ENCODE results near the gene CPTP. TPM values are rescaled to one million over a fixed set of nuclear protein-coding genes. Genes with fewer than 3 reads are reported as not detected.

CPTP gene
- total and polyA plus RNA-seq, 2 of the 13 experiments (the other 11 are each of a cell fraction or from before 2014, with no cell fraction given) = 5.5 to 9.3 TPM

GRCh38 chr1:1374929-1375662 lies 50.5 kb downstream of the CPTP start, which contains the start of gene AURKAIP1 (continued):
- TF ChIP-seq ZSCAN31 (CRISPR knock-in tag; IDR thresholded peaks at IDR 0.05; ENCODE audit: low read depth) = peak; percentile 87; the same call in 1 of the 2 replicates
- TF ChIP-seq ZNF460 (CRISPR knock-in tag; IDR thresholded peaks at IDR 0.05; ENCODE audit: borderline replicate concordance) = peak; percentile 82; the same call in 1 of the 2 replicates
- TF ChIP-seq, protein P1, sequence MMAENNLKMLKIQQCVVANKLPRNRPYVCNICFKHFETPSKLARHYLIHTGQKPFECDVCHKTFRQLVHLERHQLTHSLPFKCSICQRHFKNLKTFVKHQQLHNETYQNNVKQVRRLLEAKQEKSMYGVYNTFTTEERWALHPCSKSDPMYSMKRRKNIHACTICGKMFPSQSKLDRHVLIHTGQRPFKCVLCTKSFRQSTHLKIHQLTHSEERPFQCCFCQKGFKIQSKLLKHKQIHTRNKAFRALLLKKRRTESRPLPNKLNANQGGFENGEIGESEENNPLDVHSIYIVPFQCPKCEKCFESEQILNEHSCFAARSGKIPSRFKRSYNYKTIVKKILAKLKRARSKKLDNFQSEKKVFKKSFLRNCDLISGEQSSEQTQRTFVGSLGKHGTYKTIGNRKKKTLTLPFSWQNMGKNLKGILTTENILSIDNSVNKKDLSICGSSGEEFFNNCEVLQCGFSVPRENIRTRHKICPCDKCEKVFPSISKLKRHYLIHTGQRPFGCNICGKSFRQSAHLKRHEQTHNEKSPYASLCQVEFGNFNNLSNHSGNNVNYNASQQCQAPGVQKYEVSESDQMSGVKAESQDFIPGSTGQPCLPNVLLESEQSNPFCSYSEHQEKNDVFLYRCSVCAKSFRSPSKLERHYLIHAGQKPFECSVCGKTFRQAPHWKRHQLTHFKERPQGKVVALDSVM (CRISPR knock-in tag; IDR thresholded peaks at IDR 0.05) = peak; percentile 62
- TF ChIP-seq EED (CRISPR knock-in tag; IDR thresholded peaks at IDR 0.05) = peak; percentile 92; the same call in 1 of the 2 replicates
- TF ChIP-seq ZSCAN22 (CRISPR knock-in tag; IDR thresholded peaks at IDR 0.05) = 0 out of 2 replicates have a peak, but pooled peaks have one; percentile 67
- peak; percentile 96 for TF ChIP-seq CHD2 (IDR thresholded peaks at IDR 0.05; ENCODE audit: low read depth, low read length)
- 0 out of 2 replicates have a peak, but pooled peaks have one; percentile 49 for TF ChIP-seq NFATC3 (CRISPR knock-in tag; IDR thresholded peaks at IDR 0.05)
- peak; percentile 97 for TF ChIP-seq ZFP82 (CRISPR knock-in tag; IDR thresholded peaks at IDR 0.05; ENCODE audit: borderline replicate concordance)
- TF ChIP-seq ZNF256 (CRISPR knock-in tag; conservative IDR thresholded peaks at IDR 0.05) = no peak
- TF ChIP-seq, protein P2, sequence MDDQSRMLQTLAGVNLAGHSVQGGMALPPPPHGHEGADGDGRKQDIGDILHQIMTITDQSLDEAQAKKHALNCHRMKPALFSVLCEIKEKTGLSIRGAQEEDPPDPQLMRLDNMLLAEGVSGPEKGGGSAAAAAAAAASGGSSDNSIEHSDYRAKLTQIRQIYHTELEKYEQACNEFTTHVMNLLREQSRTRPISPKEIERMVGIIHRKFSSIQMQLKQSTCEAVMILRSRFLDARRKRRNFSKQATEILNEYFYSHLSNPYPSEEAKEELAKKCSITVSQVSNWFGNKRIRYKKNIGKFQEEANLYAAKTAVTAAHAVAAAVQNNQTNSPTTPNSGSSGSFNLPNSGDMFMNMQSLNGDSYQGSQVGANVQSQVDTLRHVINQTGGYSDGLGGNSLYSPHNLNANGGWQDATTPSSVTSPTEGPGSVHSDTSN (CRISPR knock-in tag; IDR thresholded peaks at IDR 0.05; ENCODE audit: borderline replicate concordance) = peak; percentile 70; the same call in 1 of the 2 replicates
- TF ChIP-seq ZNF260 (CRISPR knock-in tag; IDR thresholded peaks at IDR 0.05; ENCODE audit: borderline replicate concordance, low read depth) = 0 out of 2 replicates have a peak, but pooled peaks have one; percentile 96
- peak; percentile 67; the same call in 1 of the 2 replicates for TF ChIP-seq NKX3-1 (CRISPR knock-in tag; IDR thresholded peaks at IDR 0.05)
- TF ChIP-seq NFE2L1 (CRISPR knock-in tag; IDR thresholded peaks at IDR 0.05; ENCODE audit: borderline replicate concordance) = no peak; the same call in 1 of the 2 replicates
- peak; percentile 99 for TF ChIP-seq YEATS2 (CRISPR knock-in tag; IDR thresholded peaks at IDR 0.05; ENCODE audit: borderline replicate concordance)
- no peak for TF ChIP-seq PCBP2 (optimal IDR thresholded peaks at IDR 0.05; ENCODE audit: low read depth, low read length, poor library complexity, severe bottlenecking)
- TF ChIP-seq ZNF33B (CRISPR knock-in tag; IDR thresholded peaks at IDR 0.05) = no peak; the same call in 1 of the 2 replicates
- TF ChIP-seq ZNF740 (CRISPR knock-in tag; IDR thresholded peaks at IDR 0.05) = peak; percentile 61; the same call in 1 of the 2 replicates
- TF ChIP-seq RERE (CRISPR knock-in tag; IDR thresholded peaks at IDR 0.05; ENCODE audit: low read depth) = peak; percentile 40; the same call in 1 of the 2 replicates
